Measurements from ENCODE around the gene PGBD5. TPM values are rescaled to one million over a fixed set of nuclear protein-coding genes. Genes with fewer than 3 reads are reported as not detected.

PGBD5 gene
- total RNA-seq, 2 experiments from 2014 or later = not detected

DNA sequence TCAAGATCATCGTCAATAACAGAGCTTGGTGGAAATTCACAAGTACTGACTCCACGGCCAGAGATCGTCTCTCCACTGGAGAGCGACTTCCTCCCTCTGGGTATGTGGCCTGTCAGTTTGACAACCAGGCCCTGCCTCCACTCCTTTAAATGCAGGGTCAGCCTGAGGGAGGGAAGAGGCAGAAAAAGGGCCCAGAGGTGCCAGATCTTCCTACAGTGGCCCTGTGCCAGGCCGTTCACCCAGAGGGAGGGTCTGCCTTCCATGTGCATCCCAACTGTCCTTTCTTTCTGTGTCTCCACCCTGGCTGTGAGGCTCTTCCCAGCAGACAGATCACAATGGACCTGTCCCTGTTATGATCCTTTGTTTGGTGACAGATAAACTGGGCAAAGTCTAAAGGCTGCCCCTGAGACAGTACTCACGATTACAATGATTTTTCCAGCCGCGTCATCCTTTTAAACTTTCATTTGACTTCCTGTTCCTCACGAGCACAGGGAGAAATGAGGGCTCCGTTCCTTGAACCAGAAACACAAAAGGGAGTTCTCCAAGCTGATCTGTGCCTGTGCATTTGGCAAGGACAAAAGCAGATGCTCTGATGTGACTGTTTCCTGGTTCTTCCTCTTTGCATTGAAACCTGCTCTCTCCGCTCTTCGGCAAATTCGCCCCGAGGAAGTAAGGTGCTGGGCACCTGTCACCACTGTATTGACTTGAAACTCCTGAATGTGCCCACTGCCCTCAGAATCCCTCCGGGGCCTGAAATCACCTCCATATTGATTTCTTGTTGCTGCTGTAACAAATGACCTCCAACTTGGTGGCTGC is 126.7 kb downstream of the PGBD5 start:
- H3K4me3 Mint-ChIP-seq = no peak overlapping the region
- H3K9me3 Mint-ChIP-seq = no peaks in the 10 kb centered on the region
- H3K36me3 Mint-ChIP-seq (ENCODE audit: low read depth) = no peaks in the 10 kb centered on the region
- H3K27ac Mint-ChIP-seq = no peak overlapping the region
- DNase-seq = no peak
- peaks cover 7% of the 10 kb centered on the region for H3K27me3 Mint-ChIP-seq
- ChIA-PET CTCF (no interaction called here), POLR2A (no interaction called here)
- H3K4me1 Mint-ChIP-seq = peaks cover 11% of the 10 kb centered on the region

DNA sequence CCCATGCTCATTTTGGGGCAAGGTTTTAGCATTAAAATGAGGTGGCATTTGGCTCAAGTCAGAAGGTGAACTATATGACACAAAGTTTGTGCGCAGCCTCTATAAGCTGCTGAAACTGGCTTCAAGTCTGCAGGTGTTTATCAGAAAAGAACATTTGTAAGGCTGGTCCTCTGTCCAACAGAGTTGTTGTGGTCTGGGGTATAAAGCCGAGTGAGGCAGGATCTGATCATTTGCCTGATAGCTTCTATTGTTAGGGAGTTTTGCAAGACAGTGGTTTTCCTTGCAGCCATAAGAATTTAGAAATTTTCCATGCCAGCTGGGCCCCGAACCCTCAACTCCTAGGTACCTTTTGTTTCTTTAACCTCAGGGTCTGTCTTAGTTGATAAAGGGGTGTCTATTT is 130.8 kb downstream of the PGBD5 start:
- Mint-ChIP-seq H3K27ac (no peak overlapping the region), H3K4me1 (no peaks in the 10 kb centered on the region), H3K9me3 (no peaks in the 10 kb centered on the region), H3K27me3 (peaks cover 14% of the 10 kb centered on the region), H3K36me3 (ENCODE audit: low read depth) (no peaks in the 10 kb centered on the region), H3K4me3 (no peak overlapping the region)
- DNase-seq = no peak
- ChIA-PET POLR2A (no interaction called here), CTCF (no interaction called here)

DNA sequence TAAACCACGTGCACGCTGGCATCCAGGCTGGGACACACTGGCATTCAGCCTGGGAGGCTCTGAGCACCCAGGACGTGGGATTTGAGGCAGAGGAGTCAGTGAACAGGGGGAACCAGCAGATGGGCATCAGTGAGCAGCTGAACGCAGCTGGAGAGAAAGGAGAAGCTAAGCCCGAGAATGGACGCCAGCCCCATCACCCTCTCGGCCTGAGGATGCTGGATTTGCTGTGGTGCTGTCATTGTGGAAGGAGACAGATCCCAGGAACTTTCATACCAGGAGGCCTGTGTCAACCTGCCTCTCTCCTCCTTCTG is 132.8 kb downstream of the PGBD5 start:
- POLR2A ChIA-PET = no interaction called here

DNA sequence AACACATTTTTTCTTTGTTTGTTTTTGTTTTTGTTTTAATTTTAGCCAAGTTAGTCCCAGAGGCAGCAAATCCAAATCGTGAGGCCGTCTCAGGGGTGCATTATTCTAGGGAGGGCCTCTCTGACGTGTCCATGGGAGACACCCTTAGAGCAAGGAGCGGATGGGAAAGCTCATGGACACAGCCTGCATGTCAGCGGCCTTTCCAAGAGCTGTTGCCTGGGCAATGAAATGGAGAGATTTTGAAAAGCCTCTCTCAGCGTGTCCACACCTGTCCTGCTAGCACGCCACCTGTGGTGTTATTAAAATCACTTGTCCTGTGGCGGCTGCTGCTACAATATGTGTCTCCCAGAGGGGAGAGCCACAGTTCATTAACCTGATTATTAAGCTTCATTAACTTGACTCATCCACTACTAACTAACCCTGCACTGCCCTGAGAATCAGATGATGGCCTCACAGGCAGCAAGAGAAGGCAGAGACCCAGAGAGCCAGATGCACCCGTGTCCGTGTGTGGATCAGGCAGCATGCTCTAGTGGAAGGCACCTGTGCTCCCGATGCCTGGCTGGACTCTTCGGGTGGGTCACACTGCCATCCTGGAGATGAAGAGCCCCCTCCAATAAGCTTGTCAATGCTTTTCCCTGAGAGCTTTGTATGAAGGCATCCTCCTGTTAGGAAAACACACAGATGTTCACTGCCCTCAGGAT is 133.3 kb downstream of the PGBD5 start:
- Mint-ChIP-seq H3K4me1 (no peaks in the 10 kb centered on the region), H3K9me3 (no peaks in the 10 kb centered on the region), H3K36me3 (ENCODE audit: low read depth) (no peaks in the 10 kb centered on the region), H3K27me3 (peaks cover 14% of the 10 kb centered on the region), H3K4me3 (no peak overlapping the region), H3K27ac (no peak overlapping the region)
- CTCF ChIA-PET = no interaction called here
- DNase-seq = no peak
- POLR2A ChIA-PET = no interaction called here

More for the DNA sequence above, 132.8 kb downstream of the PGBD5 start:
- Mint-ChIP-seq H3K4me3 (no peak overlapping the region), H3K9me3 (no peaks in the 10 kb centered on the region), H3K27me3 (peaks cover 14% of the 10 kb centered on the region), H3K27ac (no peak overlapping the region), H3K36me3 (ENCODE audit: low read depth) (no peaks in the 10 kb centered on the region), H3K4me1 (no peaks in the 10 kb centered on the region)
- CTCF ChIA-PET = no interaction called here
- no peak for DNase-seq

DNA sequence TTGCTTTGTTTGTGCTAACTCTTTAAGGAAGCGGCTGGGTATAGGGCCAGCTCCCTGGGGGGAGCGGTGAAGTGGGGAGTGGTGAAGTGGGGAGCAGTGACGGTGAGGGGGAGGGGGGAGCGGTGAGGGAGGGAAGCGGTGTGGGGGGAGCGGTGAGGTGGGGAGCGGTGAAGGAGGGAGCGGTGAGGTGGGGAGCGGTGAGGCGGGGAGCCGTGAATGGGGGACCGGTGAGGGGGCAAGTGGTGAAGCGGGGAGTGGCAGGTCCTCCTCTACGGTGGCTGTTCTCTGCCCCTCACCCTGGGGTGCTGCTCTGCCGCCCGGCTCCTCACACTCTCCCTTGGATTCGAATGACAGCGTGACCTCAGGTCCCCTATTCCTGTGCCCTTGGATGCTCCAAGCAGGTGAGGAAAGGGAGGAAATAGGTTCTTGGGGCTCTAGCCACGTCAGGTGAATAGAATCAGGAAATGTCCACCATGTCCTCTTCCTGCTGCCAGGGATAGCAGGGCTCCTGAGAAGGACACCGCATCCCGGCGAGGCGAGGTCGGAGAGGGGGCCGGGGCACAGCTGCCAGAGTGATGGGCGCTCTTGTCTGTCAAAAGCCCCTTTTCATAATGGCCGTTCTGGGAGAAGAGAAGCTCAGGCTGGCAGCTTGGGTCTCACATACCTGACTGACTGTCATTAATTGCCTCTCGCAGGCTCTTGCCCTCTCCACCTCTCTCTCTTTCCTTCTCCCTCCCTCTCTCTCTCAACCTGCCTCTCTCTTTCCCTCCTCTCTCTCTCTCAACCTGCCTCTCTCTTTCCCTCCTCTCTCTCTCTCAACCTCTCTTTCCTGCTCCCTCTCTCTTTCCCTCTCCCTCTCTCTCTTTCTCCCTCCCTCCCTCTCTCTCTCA is 134.2 kb downstream of the PGBD5 start:
- no peak for DNase-seq
- H3K27me3 Mint-ChIP-seq = peaks cover 14% of the 10 kb centered on the region
- no peak overlapping the region for H3K4me3 Mint-ChIP-seq
- H3K36me3 Mint-ChIP-seq (ENCODE audit: low read depth) = no peaks in the 10 kb centered on the region
- H3K27ac Mint-ChIP-seq = no peak overlapping the region
- ChIA-PET CTCF (no interaction called here), POLR2A (no interaction called here)
- H3K4me1 Mint-ChIP-seq = no peaks in the 10 kb centered on the region
- no peaks in the 10 kb centered on the region for H3K9me3 Mint-ChIP-seq

DNA sequence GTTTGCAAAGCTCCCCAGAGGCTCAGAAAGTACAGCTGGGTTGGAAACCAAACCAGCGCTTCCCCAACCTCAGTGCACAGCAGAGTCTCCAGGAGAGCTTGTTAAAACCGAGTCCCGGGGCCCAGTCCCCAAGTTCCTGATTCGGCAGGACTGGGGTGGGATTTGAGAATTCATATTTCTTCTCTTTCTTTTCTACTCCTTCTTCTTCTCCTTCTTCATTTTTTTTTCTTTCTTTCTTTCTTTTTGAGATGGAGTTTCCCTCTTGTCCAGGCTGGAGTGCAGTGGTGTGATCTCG is 136.8 kb downstream of the PGBD5 start:
- Mint-ChIP-seq H3K27ac (no peak overlapping the region), H3K36me3 (ENCODE audit: low read depth) (no peaks in the 10 kb centered on the region), H3K27me3 (peaks cover 7% of the 10 kb centered on the region), H3K4me3 (no peak overlapping the region), H3K4me1 (no peaks in the 10 kb centered on the region), H3K9me3 (no peaks in the 10 kb centered on the region)
- ChIA-PET CTCF (no interaction called here), POLR2A (no interaction called here)
- no peak for DNase-seq

DNA sequence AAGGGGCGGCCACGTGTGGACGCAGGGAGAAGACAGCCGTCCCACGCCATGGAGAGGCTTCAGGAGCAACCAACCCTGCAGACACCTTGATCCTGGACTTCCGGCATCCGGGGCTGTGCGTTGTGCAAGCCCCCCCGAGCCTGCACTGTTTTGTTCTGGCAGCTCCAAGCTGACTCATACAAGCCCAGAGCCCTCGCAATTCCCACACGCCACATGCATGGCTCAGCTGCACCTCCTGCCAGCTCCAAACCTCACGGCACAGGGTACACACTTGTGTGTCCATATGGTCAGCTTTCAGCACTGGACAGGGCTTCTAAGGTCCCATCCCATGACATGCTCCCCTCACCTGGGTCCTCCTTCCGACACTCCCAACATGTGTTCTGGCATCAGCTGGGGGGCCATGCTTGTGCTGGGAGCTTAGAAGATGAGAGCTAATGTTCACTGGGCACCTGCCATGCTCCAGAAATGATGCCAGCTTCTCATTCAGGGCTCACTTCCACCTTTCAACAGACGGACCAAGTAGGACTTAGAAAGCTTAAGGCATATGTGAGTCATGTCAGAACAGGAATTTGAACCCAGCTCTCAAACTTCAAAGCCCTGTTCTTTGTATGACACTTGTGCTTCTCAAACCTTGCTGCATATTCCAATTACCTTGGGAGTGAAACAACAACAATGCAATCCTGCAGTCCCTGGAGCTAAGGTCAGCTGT is 137.3 kb downstream of the PGBD5 start:
- POLR2A ChIA-PET = no interaction called here
- H3K4me3 Mint-ChIP-seq = no peak overlapping the region
- H3K9me3 Mint-ChIP-seq = no peaks in the 10 kb centered on the region

DNA sequence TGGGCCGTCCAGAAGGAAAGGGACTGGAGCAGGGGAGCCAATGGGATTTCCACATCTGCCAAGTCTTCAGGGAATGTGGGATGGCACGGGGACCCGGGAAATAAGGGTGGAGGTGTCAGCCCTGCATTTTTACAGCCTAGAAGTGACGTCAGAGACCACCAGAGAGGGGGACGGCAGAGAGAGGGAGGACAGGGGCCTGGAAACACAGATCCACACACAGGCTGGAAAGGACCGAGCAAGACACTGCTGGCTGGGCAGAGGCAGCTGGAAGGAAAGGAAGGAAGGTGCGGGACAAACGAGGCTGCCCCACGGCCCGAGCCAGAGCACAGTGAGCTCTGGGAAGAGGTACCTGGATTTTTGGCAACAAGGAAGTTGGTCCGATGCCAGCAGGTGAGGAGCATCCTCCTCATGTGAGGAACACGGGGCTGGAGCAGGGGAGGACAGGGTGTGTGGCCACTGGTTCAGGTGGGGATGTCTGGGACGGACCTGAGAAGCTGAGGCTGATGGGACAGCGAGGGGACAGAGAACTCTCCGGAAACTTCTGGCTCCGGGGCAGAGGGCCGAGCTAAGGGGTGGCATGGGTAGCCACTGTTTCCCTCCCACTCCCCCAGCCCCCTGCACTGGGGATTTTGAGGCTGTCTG is 138.3 kb downstream of the PGBD5 start:
- Mint-ChIP-seq H3K4me1 (no peaks in the 10 kb centered on the region), H3K27me3 (peaks cover 4% of the 10 kb centered on the region), H3K4me3 (no peak overlapping the region), H3K27ac (no peak overlapping the region), H3K36me3 (ENCODE audit: low read depth) (no peaks in the 10 kb centered on the region), H3K9me3 (no peaks in the 10 kb centered on the region)
- ChIA-PET POLR2A (no interaction called here), CTCF (no interaction called here)
- no peak for DNase-seq

More for the DNA sequence above, 137.3 kb downstream of the PGBD5 start:
- CTCF ChIA-PET = no interaction called here
- no peaks in the 10 kb centered on the region for H3K4me1 Mint-ChIP-seq
- no peaks in the 10 kb centered on the region for H3K36me3 Mint-ChIP-seq (ENCODE audit: low read depth)
- H3K27ac Mint-ChIP-seq = no peak overlapping the region
- DNase-seq = no peak
- H3K27me3 Mint-ChIP-seq = peaks cover 7% of the 10 kb centered on the region

DNA sequence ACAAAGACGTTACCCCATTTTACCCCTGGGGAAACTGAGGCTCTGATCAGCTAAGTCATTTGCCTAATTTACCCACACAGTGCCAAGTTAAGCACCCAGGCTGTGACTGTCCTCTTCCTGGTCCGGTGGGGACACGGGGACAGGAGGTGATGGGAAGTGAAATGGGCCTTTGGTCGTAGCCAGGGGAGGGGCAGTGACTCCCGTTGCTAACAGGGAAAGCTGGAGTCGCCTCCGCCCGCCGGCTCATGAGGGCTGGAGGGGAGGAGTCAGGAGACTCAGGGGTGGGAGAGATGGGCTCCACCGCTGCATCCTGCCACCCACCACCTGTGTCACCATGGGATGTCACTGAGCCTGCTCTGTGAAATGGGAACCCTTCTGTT is 139.3 kb downstream of the PGBD5 start:
- H3K27me3 Mint-ChIP-seq = peaks cover 2% of the 10 kb centered on the region
- ChIA-PET POLR2A (no interaction called here), CTCF (no interaction called here)
- H3K4me1 Mint-ChIP-seq = peaks cover 5% of the 10 kb centered on the region
- H3K4me3 Mint-ChIP-seq = no peak overlapping the region
- no peaks in the 10 kb centered on the region for H3K9me3 Mint-ChIP-seq
- no peak for DNase-seq
- no peak overlapping the region for H3K27ac Mint-ChIP-seq
- H3K36me3 Mint-ChIP-seq (ENCODE audit: low read depth) = no peaks in the 10 kb centered on the region

DNA sequence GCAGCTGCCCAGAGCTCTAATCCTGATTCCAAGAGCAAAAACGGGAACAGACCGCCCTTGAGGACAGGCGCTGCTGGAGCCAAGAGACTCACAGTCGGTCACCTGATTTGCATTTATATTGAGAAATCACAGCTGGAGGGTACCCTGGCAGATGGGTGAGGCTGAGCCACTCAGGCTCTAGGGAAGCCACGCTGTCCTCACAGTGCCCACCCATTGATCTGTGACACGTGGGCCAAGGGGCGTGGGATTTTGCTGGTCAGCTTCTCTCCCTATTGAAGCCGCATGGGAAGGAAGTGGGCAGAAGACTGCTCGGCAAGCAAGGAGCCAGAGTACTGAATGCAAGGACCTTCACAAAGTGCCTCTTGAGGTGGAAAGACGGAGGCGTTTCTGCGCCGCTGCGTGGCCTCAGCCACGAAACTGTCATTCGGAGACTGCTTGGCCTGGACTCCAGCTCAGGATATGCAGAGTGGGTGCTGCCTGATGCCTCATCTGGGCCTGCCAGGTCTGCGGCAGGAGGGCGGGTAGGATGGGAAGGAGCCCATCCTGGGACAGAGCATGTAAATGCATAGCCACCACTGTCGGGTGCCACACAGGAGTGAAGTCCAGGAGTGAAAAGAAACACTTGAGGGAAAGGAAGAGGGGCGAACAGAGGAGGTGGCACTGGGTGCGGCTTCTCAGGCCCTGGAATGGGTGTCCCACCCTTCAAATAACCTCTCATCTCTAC is 139.8 kb downstream of the PGBD5 start:
- H3K27me3 Mint-ChIP-seq = no peaks in the 10 kb centered on the region
- no peak overlapping the region for H3K4me3 Mint-ChIP-seq
- CTCF ChIA-PET = no interaction called here
- POLR2A ChIA-PET = no interaction called here
- DNase-seq = no peak
- no peaks in the 10 kb centered on the region for H3K9me3 Mint-ChIP-seq
- H3K27ac Mint-ChIP-seq = no peak overlapping the region
- H3K4me1 Mint-ChIP-seq = peaks cover 7% of the 10 kb centered on the region
- H3K36me3 Mint-ChIP-seq (ENCODE audit: low read depth) = no peaks in the 10 kb centered on the region

DNA sequence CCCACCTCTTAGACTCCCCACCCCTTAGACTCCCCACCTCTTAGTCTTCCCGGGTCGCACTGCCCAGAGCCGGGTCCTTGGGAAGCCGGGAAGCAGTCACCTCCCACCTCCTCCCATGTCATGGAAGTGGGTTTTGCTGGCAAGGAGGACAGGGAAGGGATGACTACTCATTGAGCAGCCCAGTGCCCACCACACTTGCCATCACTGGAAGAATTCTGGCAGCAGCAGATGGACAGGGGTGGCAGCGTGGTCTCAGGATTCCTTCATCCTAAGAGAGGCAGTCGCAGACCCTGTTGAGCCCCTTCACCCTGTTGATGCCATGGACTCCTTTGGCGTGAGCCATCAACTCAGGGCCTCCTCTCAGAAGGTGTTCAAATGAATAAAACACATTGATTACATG is 140.8 kb downstream of the PGBD5 start:
- Mint-ChIP-seq H3K27me3 (no peaks in the 10 kb centered on the region), H3K4me3 (no peak overlapping the region)
- CTCF ChIA-PET = no interaction called here

DNA sequence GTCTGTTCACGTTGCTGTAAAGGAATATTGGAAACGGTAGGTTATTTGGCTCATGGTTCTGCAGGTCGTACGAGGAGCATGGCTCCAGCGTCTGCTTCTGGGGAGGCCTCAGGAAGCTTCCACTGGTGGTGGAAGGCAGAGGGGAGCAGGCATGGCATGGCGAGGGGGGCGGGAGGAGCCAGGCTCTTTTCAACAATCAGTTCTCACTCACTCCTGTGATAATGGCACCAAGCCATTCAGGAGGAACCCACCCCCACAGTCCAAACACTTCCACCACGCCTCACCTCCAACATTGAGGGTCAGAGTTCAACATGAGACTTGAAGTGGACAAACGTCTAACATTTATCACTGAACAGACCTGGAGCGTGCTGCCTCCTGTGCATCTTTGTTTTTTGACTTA is 141.2 kb downstream of the PGBD5 start:
- Mint-ChIP-seq H3K4me1 (peaks cover 7% of the 10 kb centered on the region), H3K36me3 (ENCODE audit: low read depth) (no peaks in the 10 kb centered on the region), H3K9me3 (no peaks in the 10 kb centered on the region), H3K27ac (no peak overlapping the region), H3K27me3 (no peaks in the 10 kb centered on the region), H3K4me3 (no peak overlapping the region)
- ChIA-PET CTCF (no interaction called here), POLR2A (no interaction called here)
- DNase-seq = no peak

More for the DNA sequence above, 140.8 kb downstream of the PGBD5 start:
- Mint-ChIP-seq H3K27ac (no peak overlapping the region), H3K36me3 (ENCODE audit: low read depth) (no peaks in the 10 kb centered on the region), H3K4me1 (peaks cover 7% of the 10 kb centered on the region), H3K9me3 (no peaks in the 10 kb centered on the region)
- DNase-seq = no peak
- POLR2A ChIA-PET = no interaction called here
